Activated naive CD4-positive, alpha-beta T cell treated with anti-CD3 and anti-CD28 coated beads for 36 hours (primary cell): Measurements from ENCODE around the gene IMMP2L. TPM values are rescaled to one million over a fixed set of nuclear protein-coding genes. Genes with fewer than 3 reads are reported as not detected.

Experiments used
- CTCF ChIA-PET: fragments of 350-600 bp; sonication (Branson Sonifier 250); formaldehyde crosslinking; loops from one replicate; lab custom pipeline; 2021; ENCODE audit warnings: antibody characterized with exemption; lab: Charles Lee
- DNase-seq: peaks from one replicate; pipeline ENCODE4 v3.0.0-alpha.2; 2020
- H3K27ac Mint-ChIP-seq: one replicate; pipeline ENCODE4 v1.8.0; 2021; ENCODE audit warnings: mild to moderate bottlenecking, mixed read lengths
- H3K27me3 Mint-ChIP-seq: one replicate; pipeline ENCODE4 v1.8.0; 2021; ENCODE audit warnings: low read depth, mixed read lengths
- H3K36me3 Mint-ChIP-seq: one replicate; pipeline ENCODE4 v1.8.0; 2021; ENCODE audit warnings: low read depth, mixed read lengths
- H3K4me1 Mint-ChIP-seq: one replicate; pipeline ENCODE4 v1.8.0; 2021; ENCODE audit warnings: low read depth, mixed read lengths
- H3K4me3 Mint-ChIP-seq: one replicate; pipeline ENCODE4 v1.8.0; 2021; ENCODE audit warnings: mild to moderate bottlenecking, moderate library complexity, mixed read lengths
- H3K9me3 Mint-ChIP-seq: one replicate; pipeline ENCODE4 v1.8.0; 2021; ENCODE audit warnings: mixed read lengths
- intact Hi-C: fragments of 100-400 bp; cut with micrococcal nuclease; formaldehyde crosslinking; loops from one replicate; pipeline ENCODE4 v1.15.1; 2023
- total RNA-seq, 2 experiments: library from RNA; stranded (reverse); gene quantifications; one replicate each; pipeline ENCODE4 v1.2.3, GENCODE V29; 2021

The IMMP2L gene
- total RNA-seq, 2 experiments from 2014 or later = 24.4 to 26.6 TPM

- intact Hi-C loops = no loop called here
Observed at GRCh38 chr7:111051832-111052231, 510.5 kb downstream of the IMMP2L start.

GRCh38 chr7:111050875-111051416 lies 511.3 kb downstream of the IMMP2L start:
- DNase-seq = no peak
- intact Hi-C loops = no loop called here
- Mint-ChIP-seq H3K36me3 (no peaks in the 10 kb centered on the region), H3K4me1 (peaks cover 19% of the 10 kb centered on the region), H3K27me3 (no peaks in the 10 kb centered on the region), H3K4me3 (no peak overlapping the region), H3K27ac (no peak overlapping the region), H3K9me3 (no peaks in the 10 kb centered on the region)
- CTCF ChIA-PET = no interaction called here

More at GRCh38 chr7:111051832-111052231, 510.5 kb downstream of the IMMP2L start:
- Mint-ChIP-seq H3K4me1 (peaks cover 21% of the 10 kb centered on the region), H3K4me3 (no peak overlapping the region), H3K9me3 (no peaks in the 10 kb centered on the region), H3K27me3 (no peaks in the 10 kb centered on the region), H3K36me3 (no peaks in the 10 kb centered on the region), H3K27ac (no peak overlapping the region)
- DNase-seq = no peak
- CTCF ChIA-PET = interaction anchor here (0.6 kb wide), 2 partner anchors 35 to 689 kb away, joined by 3 read pairs; no protein-coding TSS in a partner anchor

GRCh38 chr7:111049971-111050680 lies 512.2 kb downstream of the IMMP2L start:
- Mint-ChIP-seq H3K9me3 (no peaks in the 10 kb centered on the region), H3K36me3 (no peaks in the 10 kb centered on the region), H3K4me3 (no peak overlapping the region), H3K4me1 (peaks cover 17% of the 10 kb centered on the region), H3K27ac (no peak overlapping the region), H3K27me3 (no peaks in the 10 kb centered on the region)
- no peak for DNase-seq
- CTCF ChIA-PET = no interaction called here
- intact Hi-C loops = no loop called here

- Mint-ChIP-seq H3K9me3 (no peaks in the 10 kb centered on the region), H3K4me1 (peaks cover 8% of the 10 kb centered on the region), H3K27me3 (no peaks in the 10 kb centered on the region), H3K27ac (no peak overlapping the region), H3K4me3 (no peak overlapping the region), H3K36me3 (no peaks in the 10 kb centered on the region)
- intact Hi-C loops = loop anchor here (2.0 kb wide), 1 partner anchor 25 kb away; no protein-coding TSS in a partner anchor
- CTCF ChIA-PET = no interaction called here
- no peak for DNase-seq
Observed at GRCh38 chr7:111047595-111047994, 514.7 kb downstream of the IMMP2L start.

GRCh38 chr7:111045449-111045848 lies 516.8 kb downstream of the IMMP2L start:
- Mint-ChIP-seq H3K9me3 (no peaks in the 10 kb centered on the region), H3K27me3 (no peaks in the 10 kb centered on the region), H3K27ac (no peak overlapping the region), H3K36me3 (no peaks in the 10 kb centered on the region), H3K4me3 (no peak overlapping the region), H3K4me1 (peaks cover 8% of the 10 kb centered on the region)
- DNase-seq = no peak
- CTCF ChIA-PET = no interaction called here
- intact Hi-C loops = no loop called here

GRCh38 chr7:111043561-111043960 lies 518.7 kb downstream of the IMMP2L start:
- peaks cover 8% of the 10 kb centered on the region for H3K4me1 Mint-ChIP-seq
- H3K4me3 Mint-ChIP-seq = no peak overlapping the region
- H3K27me3 Mint-ChIP-seq = no peaks in the 10 kb centered on the region
- H3K27ac Mint-ChIP-seq = no peak overlapping the region
- H3K9me3 Mint-ChIP-seq = no peaks in the 10 kb centered on the region
- H3K36me3 Mint-ChIP-seq = no peaks in the 10 kb centered on the region
- intact Hi-C loops = no loop called here
- CTCF ChIA-PET = no interaction called here
- no peak for DNase-seq

GRCh38 chr7:111042842-111043241 lies 519.5 kb downstream of the IMMP2L start:
- intact Hi-C loops = no loop called here
- Mint-ChIP-seq H3K27ac (no peak overlapping the region), H3K36me3 (no peaks in the 10 kb centered on the region), H3K9me3 (no peaks in the 10 kb centered on the region), H3K4me1 (peaks cover 15% of the 10 kb centered on the region), H3K4me3 (no peak overlapping the region), H3K27me3 (no peaks in the 10 kb centered on the region)
- no peak for DNase-seq
- CTCF ChIA-PET = interaction anchor here (0.5 kb wide), 1 partner anchor 48 kb away, joined by 5 read pairs; the partner anchor contains the start of gene LRRN3

GRCh38 chr7:111041577-111041976 lies 520.7 kb downstream of the IMMP2L start:
- no peaks in the 10 kb centered on the region for H3K36me3 Mint-ChIP-seq
- intact Hi-C loops = no loop called here
- CTCF ChIA-PET = no interaction called here
- H3K27me3 Mint-ChIP-seq = no peaks in the 10 kb centered on the region
- H3K27ac Mint-ChIP-seq = peak overlapping the region; percentile 20
- no peak for DNase-seq
- H3K9me3 Mint-ChIP-seq = no peaks in the 10 kb centered on the region
- no peak overlapping the region for H3K4me3 Mint-ChIP-seq
- H3K4me1 Mint-ChIP-seq = peaks cover 18% of the 10 kb centered on the region

- peaks cover 16% of the 10 kb centered on the region for H3K4me1 Mint-ChIP-seq
- CTCF ChIA-PET = no interaction called here
- intact Hi-C loops = no loop called here
- no peak overlapping the region for H3K27ac Mint-ChIP-seq
- DNase-seq = no peak
- H3K27me3 Mint-ChIP-seq = no peaks in the 10 kb centered on the region
- no peaks in the 10 kb centered on the region for H3K9me3 Mint-ChIP-seq
- H3K36me3 Mint-ChIP-seq = no peaks in the 10 kb centered on the region
- no peak overlapping the region for H3K4me3 Mint-ChIP-seq
Observed at GRCh38 chr7:111038185-111038584, 524.1 kb downstream of the IMMP2L start.

GRCh38 chr7:111031916-111032315 lies 530.4 kb downstream of the IMMP2L start:
- CTCF ChIA-PET = interaction anchor here (1.0 to 1.6 kb wide), 2 partner anchors 51 to 142 kb away, joined by 3 read pairs; no protein-coding TSS in a partner anchor
- intact Hi-C loops = no loop called here
- peaks cover 34% of the 10 kb centered on the region for H3K4me1 Mint-ChIP-seq
- no peak for DNase-seq
- H3K27me3 Mint-ChIP-seq = no peaks in the 10 kb centered on the region
- no peaks in the 10 kb centered on the region for H3K9me3 Mint-ChIP-seq
- H3K4me3 Mint-ChIP-seq = no peak overlapping the region
- H3K36me3 Mint-ChIP-seq = no peaks in the 10 kb centered on the region
- no peak overlapping the region for H3K27ac Mint-ChIP-seq

- no peaks in the 10 kb centered on the region for H3K9me3 Mint-ChIP-seq
- no peaks in the 10 kb centered on the region for H3K36me3 Mint-ChIP-seq
- H3K4me1 Mint-ChIP-seq = peaks cover 49% of the 10 kb centered on the region
- CTCF ChIA-PET = no interaction called here
- H3K4me3 Mint-ChIP-seq = no peak overlapping the region
- peak overlapping the region; percentile 89 for H3K27ac Mint-ChIP-seq
- no peak for DNase-seq
- intact Hi-C loops = no loop called here
- H3K27me3 Mint-ChIP-seq = no peaks in the 10 kb centered on the region
Observed at GRCh38 chr7:111030336-111030735, 532.0 kb downstream of the IMMP2L start.

- intact Hi-C loops = loop anchor here (1.0 to 5.0 kb wide), 6 partner anchors 16 to 203 kb away; no protein-coding TSS in a partner anchor
- CTCF ChIA-PET = interaction anchor here (0.8 to 1.7 kb wide), 6 partner anchors 17 to 69 kb away, joined by 3 to 7 read pairs (median 4); partner anchors contain the start of gene LRRN3
- Mint-ChIP-seq H3K27ac (peak overlapping the region; percentile 89), H3K27me3 (no peaks in the 10 kb centered on the region), H3K36me3 (no peaks in the 10 kb centered on the region), H3K4me3 (peak overlapping the region; percentile 34), H3K9me3 (no peaks in the 10 kb centered on the region), H3K4me1 (peaks cover 54% of the 10 kb centered on the region)
- DNase-seq = peak; percentile 76
Observed at GRCh38 chr7:111029574-111030251, 532.6 kb downstream of the IMMP2L start.
